Calu3 (cell line): ENCODE data around the gene KLC1. TPM values are rescaled to one million over a fixed set of nuclear protein-coding genes. Genes with fewer than 3 reads are reported as not detected.

Experiments
- BruUV-seq: library from RNA; stranded (reverse); fragments of 400-500 nt; replicated peaks from 2 replicates; lab custom pipeline; 2021; lab: Mats Ljungman, UMichigan
- CTCF ChIA-PET: fragments of 300-600 bp; sonication (Branson Sonifier 250); formaldehyde crosslinking; loops from one replicate; lab custom pipeline; 2022; ENCODE audit warnings: antibody characterized with exemption; lab: Charles Lee
- DNase-seq: peaks from one replicate; pipeline ENCODE4 v3.0.0; 2022
- H3K27ac Mint-ChIP-seq: one replicate; pipeline ENCODE4 v1.8.0; 2022; ENCODE audit warnings: mixed read lengths; ENCODE audit not compliant: unreplicated experiment
- H3K27me3 Mint-ChIP-seq: one replicate; pipeline ENCODE4 v1.8.0; 2022; ENCODE audit warnings: mixed read lengths; ENCODE audit not compliant: unreplicated experiment
- H3K36me3 Mint-ChIP-seq: one replicate; pipeline ENCODE4 v1.8.0; 2022; ENCODE audit warnings: mild to moderate bottlenecking, moderate library complexity, mixed read lengths; ENCODE audit not compliant: insufficient read depth, unreplicated experiment
- H3K4me1 Mint-ChIP-seq: one replicate; pipeline ENCODE4 v1.8.0; 2022; ENCODE audit warnings: mild to moderate bottlenecking, low read depth, mixed read lengths; ENCODE audit not compliant: unreplicated experiment
- H3K4me3 Mint-ChIP-seq: one replicate; pipeline ENCODE4 v1.8.0; 2022; ENCODE audit warnings: mild to moderate bottlenecking, low read depth, moderate library complexity, mixed read lengths; ENCODE audit not compliant: unreplicated experiment
- H3K9me3 Mint-ChIP-seq: one replicate; pipeline ENCODE4 v1.8.0; 2022; ENCODE audit warnings: low read depth, mixed read lengths; ENCODE audit not compliant: unreplicated experiment
- CTCF ChIP-seq: fragments of 200-600 bp; IDR thresholded peaks from one replicate; pipeline ENCODE4 v1.8.0; 2022; ENCODE audit warnings: antibody characterized with exemption; ENCODE audit not compliant: unreplicated experiment
- intact Hi-C: fragments of 100-400 bp; cut with micrococcal nuclease; formaldehyde crosslinking; loops from one replicate; pipeline ENCODE4 v1.10.0; 2022; ENCODE audit not compliant: unreplicated experiment
- total RNA-seq: library from RNA; stranded (reverse); gene quantifications from 2 replicates; pipeline ENCODE4 v1.2.3, GENCODE V29; 2022

Gene KLC1
- total RNA-seq, 1 experiment from 2014 or later: 124 TPM

DNA sequence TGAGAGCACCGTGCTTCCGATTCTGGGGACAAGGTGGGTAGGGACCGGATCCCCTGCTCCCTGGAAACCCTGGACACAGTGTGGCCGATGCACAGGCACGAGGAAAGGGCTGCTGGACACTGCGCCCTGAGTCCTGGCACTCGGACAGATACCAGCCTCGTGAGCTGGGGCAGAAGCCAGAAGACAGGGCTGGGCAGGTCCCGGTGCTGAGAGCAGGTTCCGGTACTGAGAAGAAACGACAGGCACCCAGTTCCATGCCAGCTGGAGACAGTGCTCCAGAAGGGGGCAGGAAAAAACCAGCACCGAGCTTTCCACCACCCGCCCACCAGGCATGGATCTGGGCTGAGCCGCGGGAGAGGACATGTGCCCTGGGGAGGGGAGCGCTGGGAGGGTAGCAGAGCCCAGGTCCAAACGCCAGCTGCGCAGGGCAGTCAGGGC lies 79.8 kb downstream of the KLC1 start:
- intact Hi-C loops: no loop called here
- peaks cover 48% of the 10 kb centered on the region for H3K36me3 Mint-ChIP-seq
- no peak overlapping the region for H3K4me3 Mint-ChIP-seq
- no peak for DNase-seq
- CTCF ChIA-PET: no interaction called here
- no peaks in the 10 kb centered on the region for H3K9me3 Mint-ChIP-seq
- H3K27ac Mint-ChIP-seq: no peak overlapping the region
- no TSS peak for BruUV-seq
- H3K27me3 Mint-ChIP-seq: no peaks in the 10 kb centered on the region
- peaks cover 7% of the 10 kb centered on the region for H3K4me1 Mint-ChIP-seq
- no peak for TF ChIP-seq CTCF

DNA sequence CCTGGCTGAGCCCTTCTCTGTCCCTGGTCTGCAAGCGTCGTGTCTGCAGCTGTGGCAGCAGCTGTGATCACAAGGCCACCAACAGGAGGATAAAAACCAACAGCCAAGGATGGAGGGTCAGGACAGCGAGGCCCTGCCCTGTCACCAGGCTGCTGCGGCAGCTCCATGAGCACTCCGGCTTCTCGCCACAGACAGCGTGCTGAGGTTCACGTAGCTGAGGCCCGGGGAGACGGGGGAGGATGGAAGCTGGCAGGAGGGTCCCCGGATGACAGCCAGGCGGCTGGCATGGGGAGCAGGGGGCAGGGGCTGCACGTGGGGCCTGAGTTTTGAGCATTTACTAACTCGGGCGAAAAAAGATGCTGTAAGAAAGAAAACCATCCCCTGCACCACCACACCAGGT lies 80.8 kb downstream of the KLC1 start:
- TF ChIP-seq CTCF: no peak
- Mint-ChIP-seq H3K27me3 (no peaks in the 10 kb centered on the region), H3K4me3 (no peak overlapping the region), H3K9me3 (no peaks in the 10 kb centered on the region), H3K27ac (no peak overlapping the region), H3K4me1 (peaks cover 7% of the 10 kb centered on the region), H3K36me3 (peaks cover 40% of the 10 kb centered on the region)
- no peak for DNase-seq
- CTCF ChIA-PET: no interaction called here
- intact Hi-C loops: no loop called here
- no TSS peak for BruUV-seq

- Mint-ChIP-seq H3K4me1 (peaks cover 7% of the 10 kb centered on the region), H3K36me3 (peaks cover 50% of the 10 kb centered on the region), H3K9me3 (no peaks in the 10 kb centered on the region), H3K4me3 (no peak overlapping the region), H3K27ac (no peak overlapping the region), H3K27me3 (no peaks in the 10 kb centered on the region)
- no TSS peak for BruUV-seq
- DNase-seq: no peak
- CTCF ChIA-PET: no interaction called here
- intact Hi-C loops: no loop called here
- TF ChIP-seq CTCF: no peak
These were observed 81.9 kb downstream of the KLC1 start for GRCh38 chr14:103710771-103711377.

DNA sequence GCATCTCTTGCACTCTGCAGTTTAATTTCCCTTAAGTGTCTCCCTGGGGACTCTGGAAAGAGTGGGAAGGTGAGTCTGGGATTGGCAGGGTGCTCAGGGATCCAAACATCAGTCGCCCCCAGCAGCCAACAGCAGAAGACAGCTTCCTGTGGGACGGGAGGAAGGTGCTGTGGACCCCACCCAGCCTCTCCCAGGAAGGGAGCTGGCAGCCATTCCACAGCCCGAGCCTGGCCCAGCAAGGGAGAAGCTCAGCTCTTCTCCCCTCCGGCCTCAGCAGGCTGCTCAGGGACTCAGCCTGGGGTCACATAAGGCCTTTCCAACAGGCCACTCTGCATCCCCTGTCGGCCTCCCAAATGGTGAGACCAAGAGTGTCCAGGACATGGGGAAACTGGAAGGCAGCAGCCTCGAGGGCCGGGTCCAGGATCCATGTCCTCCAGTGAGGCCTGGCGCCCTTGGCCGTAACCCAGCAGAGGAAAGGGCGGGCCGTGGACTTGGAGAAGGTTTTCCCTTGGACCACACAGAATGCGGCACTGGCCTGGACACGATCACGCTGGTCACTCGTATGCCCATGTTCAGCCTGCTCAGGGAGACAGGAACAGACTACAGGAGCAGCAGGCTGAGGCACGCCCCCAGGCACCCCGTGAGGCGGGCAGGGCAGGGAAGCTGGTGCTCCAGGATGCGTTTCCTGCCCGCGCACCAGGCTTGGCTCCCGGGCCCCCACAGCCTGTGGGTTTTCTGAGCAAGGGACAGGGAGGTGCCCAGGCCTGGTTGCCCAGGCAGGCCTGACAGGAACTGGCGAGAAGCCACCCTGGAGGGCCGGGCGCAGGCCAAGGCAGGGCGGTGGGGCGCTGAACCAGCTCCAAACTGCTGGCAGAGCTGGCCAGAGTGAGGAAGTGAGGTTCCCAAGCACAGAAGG lies 82.8 kb downstream of the KLC1 start:
- BruUV-seq: no TSS peak
- Mint-ChIP-seq H3K27ac (peak overlapping the region; percentile 27), H3K27me3 (no peaks in the 10 kb centered on the region), H3K4me3 (no peak overlapping the region), H3K4me1 (peaks cover 10% of the 10 kb centered on the region), H3K9me3 (no peaks in the 10 kb centered on the region), H3K36me3 (peaks cover 57% of the 10 kb centered on the region)
- CTCF ChIA-PET: no interaction called here
- intact Hi-C loops: no loop called here
- no peak for DNase-seq
- TF ChIP-seq CTCF: no peak
